NT2/D1 (cell line): ENCODE results near the gene DLG2.

Experiments used
- DNase-seq: peaks from one replicate; pipeline ENCODE4 v3.0.0-alpha.2; 2011; ENCODE audit warnings: low read depth, low spot score
- H3K27me3 ChIP-seq: 2 replicates; pipeline ENCODE4 v1.6.0; 2011; ENCODE audit warnings: mild to moderate bottlenecking; ENCODE audit not compliant: insufficient read length, insufficient read depth
- H3K36me3 ChIP-seq: 2 replicates; pipeline ENCODE4 v1.6.1; 2011; ENCODE audit warnings: mild to moderate bottlenecking, low read length, mixed read lengths; ENCODE audit not compliant: insufficient read depth, insufficient read length
- H3K4me1 ChIP-seq: 2 replicates; pipeline ENCODE4 v1.5.1; 2011; ENCODE audit not compliant: insufficient read depth, insufficient read length
- H3K4me3 ChIP-seq: 2 replicates; pipeline ENCODE4 v1.5.1; 2011; ENCODE audit warnings: low read depth; ENCODE audit not compliant: insufficient read length
- H3K9ac ChIP-seq: 2 replicates; pipeline ENCODE4 v1.6.0; 2011; ENCODE audit warnings: low read depth; ENCODE audit not compliant: insufficient read length
- H3K9me3 ChIP-seq: 2 replicates; pipeline ENCODE4 v1.5.1; 2011; ENCODE audit warnings: mild to moderate bottlenecking, low read length; ENCODE audit not compliant: insufficient read depth
- SUZ12 ChIP-seq: IDR thresholded peaks from 2 replicates; pipeline ENCODE4 v1.6.1; 2011; ENCODE audit not compliant: insufficient read length, insufficient read depth; ENCODE audit errors: extremely low read depth
- YY1 ChIP-seq: IDR thresholded peaks from 2 replicates; pipeline ENCODE4 v1.6.1; 2011; ENCODE audit not compliant: insufficient read length, insufficient read depth
- ZNF274 ChIP-seq: IDR thresholded peaks from 2 replicates; pipeline ENCODE4 v1.6.1; 2011; ENCODE audit warnings: mild to moderate bottlenecking, low read depth, low read length

DLG2 gene

GRCh38 chr11:84194696-84195095, 1432.4 kb downstream of the DLG2 start:
- TF ChIP-seq SUZ12 (no peak), ZNF274 (no peak), YY1 (no peak)
- Histone ChIP-seq H3K36me3 (no peaks in the 10 kb centered on the region), H3K4me3 (no peak overlapping the region), H3K9me3 (peaks cover 21% of the 10 kb centered on the region), H3K27me3 (no peaks in the 10 kb centered on the region), H3K4me1 (no peaks in the 10 kb centered on the region), H3K9ac (no peak overlapping the region)
- DNase-seq: no peak

GRCh38 chr11:84193706-84194105, 1433.4 kb downstream of the DLG2 start:
- Histone ChIP-seq H3K9me3 (peaks cover 21% of the 10 kb centered on the region), H3K27me3 (no peaks in the 10 kb centered on the region), H3K4me1 (no peaks in the 10 kb centered on the region), H3K36me3 (no peaks in the 10 kb centered on the region), H3K9ac (no peak overlapping the region), H3K4me3 (no peak overlapping the region)
- no peak for DNase-seq
- TF ChIP-seq YY1: no peak
- TF ChIP-seq ZNF274: no peak
- TF ChIP-seq SUZ12: no peak

- no peak for DNase-seq
- H3K9me3 ChIP-seq: 0 out of 2 replicates have a peak, but pooled peaks cover under 1% of the 10 kb centered on the region
- H3K36me3 ChIP-seq: no peaks in the 10 kb centered on the region
- H3K9ac ChIP-seq: no peak overlapping the region
- no peaks in the 10 kb centered on the region for H3K4me1 ChIP-seq
- no peak overlapping the region for H3K4me3 ChIP-seq
- TF ChIP-seq ZNF274: no peak
- TF ChIP-seq SUZ12: no peak
- TF ChIP-seq YY1: no peak
- no peaks in the 10 kb centered on the region for H3K27me3 ChIP-seq
Observed at GRCh38 chr11:84188521-84188920, 1438.6 kb downstream of the DLG2 start.

- no peak overlapping the region for H3K4me3 ChIP-seq
Observed at GRCh38 chr11:84173078-84173477, 1454.1 kb downstream of the DLG2 start.

GRCh38 chr11:84165139-84165538, 1462.0 kb downstream of the DLG2 start:
- no peaks in the 10 kb centered on the region for H3K4me1 ChIP-seq
- H3K4me3 ChIP-seq: no peak overlapping the region
- no peaks in the 10 kb centered on the region for H3K27me3 ChIP-seq
- TF ChIP-seq ZNF274: no peak
- no peak for TF ChIP-seq YY1
- no peak for TF ChIP-seq SUZ12
- no peaks in the 10 kb centered on the region for H3K9me3 ChIP-seq
- no peak overlapping the region for H3K9ac ChIP-seq
- no peak for DNase-seq
- no peaks in the 10 kb centered on the region for H3K36me3 ChIP-seq

More at GRCh38 chr11:84173078-84173477, 1454.1 kb downstream of the DLG2 start:
- no peak for DNase-seq
- H3K36me3 ChIP-seq: no peaks in the 10 kb centered on the region
- H3K4me1 ChIP-seq: no peaks in the 10 kb centered on the region
- H3K27me3 ChIP-seq: no peaks in the 10 kb centered on the region
- no peaks in the 10 kb centered on the region for H3K9me3 ChIP-seq
- no peak overlapping the region for H3K9ac ChIP-seq
- TF ChIP-seq SUZ12 (no peak), ZNF274 (no peak), YY1 (no peak)

- no peaks in the 10 kb centered on the region for H3K36me3 ChIP-seq
- no peak overlapping the region for H3K4me3 ChIP-seq
- H3K4me1 ChIP-seq: no peaks in the 10 kb centered on the region
- no peaks in the 10 kb centered on the region for H3K9me3 ChIP-seq
- no peaks in the 10 kb centered on the region for H3K27me3 ChIP-seq
- TF ChIP-seq SUZ12: no peak
- no peak for TF ChIP-seq ZNF274
- H3K9ac ChIP-seq: no peak overlapping the region
- DNase-seq: no peak
Observed at GRCh38 chr11:84164728-84165127, 1462.4 kb downstream of the DLG2 start.

- H3K36me3 ChIP-seq: no peaks in the 10 kb centered on the region
- no peaks in the 10 kb centered on the region for H3K9me3 ChIP-seq
- H3K27me3 ChIP-seq: no peaks in the 10 kb centered on the region
- TF ChIP-seq ZNF274 (no peak), YY1 (no peak), SUZ12 (no peak)
- no peak overlapping the region for H3K9ac ChIP-seq
- no peaks in the 10 kb centered on the region for H3K4me1 ChIP-seq
- no peak for DNase-seq
- H3K4me3 ChIP-seq: no peak overlapping the region
Observed at GRCh38 chr11:84163116-84163515, 1464.0 kb downstream of the DLG2 start.

- no peak for DNase-seq
- no peaks in the 10 kb centered on the region for H3K27me3 ChIP-seq
- no peak overlapping the region for H3K4me3 ChIP-seq
- no peaks in the 10 kb centered on the region for H3K4me1 ChIP-seq
- H3K9ac ChIP-seq: no peak overlapping the region
- H3K9me3 ChIP-seq: no peaks in the 10 kb centered on the region
- H3K36me3 ChIP-seq: no peaks in the 10 kb centered on the region
- TF ChIP-seq SUZ12 (no peak), ZNF274 (no peak), YY1 (no peak)
Observed at GRCh38 chr11:84157639-84158038, 1469.5 kb downstream of the DLG2 start.
